ENCODE results near the gene RANBP9. TPM values are rescaled to one million over a fixed set of nuclear protein-coding genes. Genes with fewer than 3 reads are reported as not detected.

RANBP9 gene
- total and polyA plus RNA-seq, 4 donors = 16.6 to 50.4 (median 25.5) TPM

- no peak for ATAC-seq (ENCODE audit: insufficient read depth, low FRiP score)
- WGBS, 2 donors = 68 to 94% methylated on average over 2 of the region's 2 CpGs
- no peak overlapping the region for H3K9ac ChIP-seq (ENCODE audit: insufficient read depth in 1 of 2, low read length in 2 of 2)
- no peak for DNase-seq
- no peaks in the 10 kb centered on the region for H3K36me3 ChIP-seq (ENCODE audit: control insufficient read depth in 4 of 4, insufficient read depth in 4 of 4, low read length in 4 of 4)
- H3K4me1 ChIP-seq (ENCODE audit: control insufficient read depth in 5 of 5, insufficient read depth in 5 of 5, low read length in 5 of 5) = peaks cover 0 to 9% (median 0%) of the 10 kb centered on the region in 5 donors
- TF ChIP-seq CTCF (IDR thresholded peaks at IDR 0.05; ENCODE audit: control extremely low read depth, extremely low read depth) = no peak
- no peaks in the 10 kb centered on the region for H3K27me3 ChIP-seq (ENCODE audit: control insufficient read depth in 3 of 3, insufficient read depth in 3 of 3, low read length in 2 of 3)
- H3K27ac ChIP-seq (ENCODE audit: low read depth in 1 of 2, low read length in 1 of 2) = no peak overlapping the region
- no peaks in the 10 kb centered on the region for H3K9me3 ChIP-seq (ENCODE audit: control insufficient read depth in 4 of 4, insufficient read depth in 3 of 4, low read length in 3 of 4)
- H3K4me3 ChIP-seq = no peak overlapping the region
These were observed 50.0 kb downstream of the RANBP9 start for GRCh38 chr6:13661647-13662046.

GRCh38 chr6:13660893-13661292 is 50.7 kb downstream of the RANBP9 start:
- Histone ChIP-seq H3K27ac (ENCODE audit: low read depth in 1 of 2, low read length in 1 of 2) (no peak overlapping the region), H3K4me3 (no peak overlapping the region), H3K9ac (ENCODE audit: insufficient read depth in 1 of 2, low read length in 2 of 2) (no peak overlapping the region), H3K36me3 (ENCODE audit: control insufficient read depth in 4 of 4, insufficient read depth in 4 of 4, low read length in 4 of 4) (no peaks in the 10 kb centered on the region), H3K9me3 (ENCODE audit: control insufficient read depth in 4 of 4, insufficient read depth in 3 of 4, low read length in 3 of 4) (no peaks in the 10 kb centered on the region), H3K27me3 (ENCODE audit: control insufficient read depth in 3 of 3, insufficient read depth in 3 of 3, low read length in 2 of 3) (no peaks in the 10 kb centered on the region), H3K4me1 (ENCODE audit: control insufficient read depth in 5 of 5, insufficient read depth in 5 of 5, low read length in 5 of 5) (peaks cover 0 to 9% (median 0%) of the 10 kb centered on the region in 5 donors)
- ATAC-seq (ENCODE audit: insufficient read depth, low FRiP score) = no peak
- WGBS, 2 donors = 97 to 100% methylated on average over 1 of the region's 1 CpG
- DNase-seq = no peak
- no peak for TF ChIP-seq CTCF (IDR thresholded peaks at IDR 0.05; ENCODE audit: control extremely low read depth, extremely low read depth)

GRCh38 chr6:13660273-13660672 is 51.4 kb downstream of the RANBP9 start:
- ATAC-seq (ENCODE audit: insufficient read depth, low FRiP score) (no peak), DNase-seq (no peak)
- H3K27me3 ChIP-seq (ENCODE audit: control insufficient read depth in 3 of 3, insufficient read depth in 3 of 3, low read length in 2 of 3) = no peaks in the 10 kb centered on the region
- peaks cover 0 to 8% (median 0%) of the 10 kb centered on the region in 5 donors for H3K4me1 ChIP-seq (ENCODE audit: control insufficient read depth in 5 of 5, insufficient read depth in 5 of 5, low read length in 5 of 5)
- H3K9ac ChIP-seq (ENCODE audit: insufficient read depth in 1 of 2, low read length in 2 of 2) = no peak overlapping the region
- no peaks in the 10 kb centered on the region for H3K36me3 ChIP-seq (ENCODE audit: control insufficient read depth in 4 of 4, insufficient read depth in 4 of 4, low read length in 4 of 4)
- H3K27ac ChIP-seq (ENCODE audit: low read depth in 1 of 2, low read length in 1 of 2) = no peak overlapping the region
- no peak for TF ChIP-seq CTCF (IDR thresholded peaks at IDR 0.05; ENCODE audit: control extremely low read depth, extremely low read depth)
- no peaks in the 10 kb centered on the region for H3K9me3 ChIP-seq (ENCODE audit: control insufficient read depth in 4 of 4, insufficient read depth in 3 of 4, low read length in 3 of 4)
- WGBS, 2 donors = 94 to 100% methylated on average over 1 of the region's 1 CpG
- no peak overlapping the region for H3K4me3 ChIP-seq

- DNase-seq = no peak
- Histone ChIP-seq H3K4me1 (ENCODE audit: control insufficient read depth in 5 of 5, insufficient read depth in 5 of 5, low read length in 5 of 5) (peaks cover 0 to 8% (median under 1%) of the 10 kb centered on the region in 5 donors), H3K27ac (ENCODE audit: low read depth in 1 of 2, low read length in 1 of 2) (no peak overlapping the region), H3K9me3 (ENCODE audit: control insufficient read depth in 4 of 4, insufficient read depth in 3 of 4, low read length in 3 of 4) (no peaks in the 10 kb centered on the region), H3K4me3 (no peak overlapping the region), H3K36me3 (ENCODE audit: control insufficient read depth in 4 of 4, insufficient read depth in 4 of 4, low read length in 4 of 4) (peaks cover 0 to under 1% (median 0%) of the 10 kb centered on the region in 4 donors), H3K27me3 (ENCODE audit: control insufficient read depth in 3 of 3, insufficient read depth in 3 of 3, low read length in 2 of 3) (no peaks in the 10 kb centered on the region), H3K9ac (ENCODE audit: insufficient read depth in 1 of 2, low read length in 2 of 2) (no peak overlapping the region)
- no peak for TF ChIP-seq CTCF (IDR thresholded peaks at IDR 0.05; ENCODE audit: control extremely low read depth, extremely low read depth)
- WGBS, 2 donors = 80 to 89% methylated on average over 1 of the region's 1 CpG
- no peak for ATAC-seq (ENCODE audit: insufficient read depth, low FRiP score)
These were observed 55.9 kb downstream of the RANBP9 start for GRCh38 chr6:13655700-13656099.

All from lung (tissue), 12 donors.